ENCODE data around the gene TNMD. TPM values are rescaled to one million over a fixed set of nuclear protein-coding genes. Genes with fewer than 3 reads are reported as not detected.

TNMD gene
- total RNA-seq, 6 experiments from 2014 or later = not detected

GRCh38 chrX:100643956-100644860, 59.5 kb downstream of the TNMD start, which contains the start of gene SRPX2:
Gene SRPX2, plus strand, starts transcription at chrX:100644199. Its CDS starts 2,124 bp downstream, at chrX:100646323.
- Histone ChIP-seq H3K9me3 (no peaks in the 10 kb centered on the region), H3K4me3 (no peak within 1 kb of the TSS), H3K4me1 (peaks cover 0 to 28% (median 7%) of the 10 kb centered on the region in 4 donors), H3K27me3 (peaks cover 0 to 6% of the 10 kb centered on the region in 2 donors), H3K36me3 (no peaks in the 10 kb centered on the region), H3K27ac (no peak within 1 kb of the TSS)
- ATAC-seq (peak in 3 of 4 donors; percentile 21 to 78 (median 52)), DNase-seq (no peak)
- intact Hi-C loops (cut with DNase I) = no loop called here
- WGBS (ENCODE audit: insufficient coverage, low coverage, low lambda C conversion rate, missing lambda C conversion rate) = 49% methylated on average over 11 of the region's 11 CpGs
- TF ChIP-seq POLR2A (IDR thresholded peaks at IDR 0.05) (peak; percentile 32), CTCF (IDR thresholded peaks at IDR 0.05) (no peak)

GRCh38 chrX:100645106-100645505, 60.4 kb downstream of the TNMD start:
- ATAC-seq (no peak), DNase-seq (no peak)
- intact Hi-C loops (cut with DNase I) = no loop called here
- Histone ChIP-seq H3K36me3 (no peaks in the 10 kb centered on the region), H3K27ac (no peak overlapping the region), H3K4me1 (peaks cover 0 to 28% (median 7%) of the 10 kb centered on the region in 4 donors), H3K27me3 (peaks cover 0 to 6% of the 10 kb centered on the region in 2 donors), H3K4me3 (no peak overlapping the region), H3K9me3 (no peaks in the 10 kb centered on the region)
- TF ChIP-seq CTCF (IDR thresholded peaks at IDR 0.05) = no peak
- TF ChIP-seq POLR2A (IDR thresholded peaks at IDR 0.05) = no peak
- WGBS (ENCODE audit: insufficient coverage, low coverage, low lambda C conversion rate, missing lambda C conversion rate) = 45% methylated on average over 4 of the region's 4 CpGs

- peak in 1 of 4 donors; percentile 16 for TF ChIP-seq CTCF (IDR thresholded peaks at IDR 0.05)
- TF ChIP-seq POLR2A (IDR thresholded peaks at IDR 0.05) = no peak
- Histone ChIP-seq H3K36me3 (no peaks in the 10 kb centered on the region), H3K4me3 (no peak overlapping the region), H3K9me3 (no peaks in the 10 kb centered on the region), H3K4me1 (peaks cover 0 to 34% (median 10%) of the 10 kb centered on the region in 4 donors), H3K27ac (peak overlapping the region; percentile 80 to 83 (median 82)), H3K27me3 (no peaks in the 10 kb centered on the region)
- DNase-seq = no peak
- intact Hi-C loops (cut with DNase I) = no loop called here
- peak in 3 of 4 donors; percentile 5 to 59 (median 20) for ATAC-seq
- WGBS (ENCODE audit: insufficient coverage, low coverage, low lambda C conversion rate, missing lambda C conversion rate) = 17% methylated on average over 1 of the region's 1 CpG
Observed at GRCh38 chrX:100647095-100647494, 62.4 kb downstream of the TNMD start.

GRCh38 chrX:100647739-100648138, 63.0 kb downstream of the TNMD start:
- H3K9me3 ChIP-seq = no peaks in the 10 kb centered on the region
- no peaks in the 10 kb centered on the region for H3K36me3 ChIP-seq
- no peak overlapping the region for H3K4me3 ChIP-seq
- intact Hi-C loops (cut with DNase I) = no loop called here
- peak overlapping the region; percentile 80 to 83 (median 82) for H3K27ac ChIP-seq
- peaks cover 0 to 34% (median 10%) of the 10 kb centered on the region in 4 donors for H3K4me1 ChIP-seq
- no peak for TF ChIP-seq CTCF (IDR thresholded peaks at IDR 0.05)
- no peak for TF ChIP-seq POLR2A (IDR thresholded peaks at IDR 0.05)
- DNase-seq = no peak
- 25% methylated on average over 2 of the region's 2 CpGs for WGBS (ENCODE audit: insufficient coverage, low coverage, low lambda C conversion rate, missing lambda C conversion rate)
- H3K27me3 ChIP-seq = no peaks in the 10 kb centered on the region
- ATAC-seq = peak in 2 of 4 donors; percentile 12 to 27
